Mesodermal cell (in vitro differentiated cells): ENCODE data around the gene GPD2.

Experiments used
- H3K27ac ChIP-seq: 2 replicates; pipeline ENCODE4 v1.7.0; 2013; ENCODE audit warnings: mild to moderate bottlenecking, low read depth, low read length, moderate library complexity; ENCODE audit not compliant: severe bottlenecking
- H3K36me3 ChIP-seq: 2 replicates; pipeline ENCODE4 v1.7.1; 2013; ENCODE audit warnings: mild to moderate bottlenecking, low read length, moderate library complexity; ENCODE audit not compliant: control insufficient read depth, insufficient read depth
- H3K4me1 ChIP-seq: one replicate; pipeline ENCODE4 v1.7.1; 2013; ENCODE audit warnings: mild to moderate bottlenecking, low read length; ENCODE audit not compliant: insufficient read depth, control insufficient read depth, poor library complexity, severe bottlenecking
- H3K4me3 ChIP-seq: 2 replicates; pipeline ENCODE4 v1.7.0; 2013; ENCODE audit warnings: low read length, control low read depth, mild to moderate bottlenecking; ENCODE audit not compliant: insufficient read depth, poor library complexity, severe bottlenecking; ENCODE audit errors: extremely low read depth
- H3K9me3 ChIP-seq: 2 replicates; pipeline ENCODE4 v1.7.1; 2013; ENCODE audit warnings: mild to moderate bottlenecking, low read length, moderate library complexity; ENCODE audit not compliant: control insufficient read depth
- WGBS, 2 experiments: methylation state at CpG; one replicate each; pipeline ENCODE4 v1.1.5; 2013; ENCODE audit warnings: missing lambda C conversion rate in 2 of 2; ENCODE audit not compliant: insufficient coverage in 2 of 2; 5-methylcytosine and 5-hydroxymethylcytosine counted together

Gene GPD2

DNA sequence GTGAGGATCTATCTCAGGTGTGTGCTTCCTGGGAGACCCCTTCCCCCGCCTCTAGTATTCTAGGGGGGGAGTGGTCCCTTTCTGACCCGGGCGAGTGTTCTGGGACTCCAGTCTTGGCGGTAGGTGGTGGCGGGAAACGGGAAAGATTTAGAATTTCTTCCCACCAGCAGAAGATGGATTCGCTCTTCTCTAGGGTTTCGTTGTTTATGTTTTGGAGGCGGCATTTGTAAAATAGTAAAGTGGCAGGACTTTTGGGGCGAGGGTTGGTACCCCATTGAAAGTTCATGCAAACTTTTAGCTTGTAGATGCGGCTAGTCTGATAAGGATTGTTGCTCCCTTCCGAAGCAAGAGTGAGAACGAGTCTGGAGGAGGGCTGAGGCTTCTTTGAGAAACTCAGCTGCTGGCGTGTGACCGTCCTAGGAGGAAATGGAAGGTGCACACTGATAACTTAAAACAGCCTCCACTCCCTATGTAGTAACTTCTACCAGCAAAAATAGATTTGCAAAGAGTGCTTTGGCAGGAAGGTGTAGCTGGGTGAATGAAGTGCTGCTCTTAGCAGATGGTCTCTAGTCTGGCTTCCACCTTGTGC lies 412 bp downstream of the GPD2 start:
- H3K36me3 ChIP-seq = no peaks in the 10 kb centered on the region
- peak overlapping the region; percentile 91 for H3K27ac ChIP-seq
- peaks cover 24% of the 10 kb centered on the region for H3K4me1 ChIP-seq
- peak overlapping the region; percentile 56 for H3K4me3 ChIP-seq
- 3 to 4% methylated on average over 6 to 7 of the region's 15 CpGs for WGBS, 2 experiments
- no peaks in the 10 kb centered on the region for H3K9me3 ChIP-seq

DNA sequence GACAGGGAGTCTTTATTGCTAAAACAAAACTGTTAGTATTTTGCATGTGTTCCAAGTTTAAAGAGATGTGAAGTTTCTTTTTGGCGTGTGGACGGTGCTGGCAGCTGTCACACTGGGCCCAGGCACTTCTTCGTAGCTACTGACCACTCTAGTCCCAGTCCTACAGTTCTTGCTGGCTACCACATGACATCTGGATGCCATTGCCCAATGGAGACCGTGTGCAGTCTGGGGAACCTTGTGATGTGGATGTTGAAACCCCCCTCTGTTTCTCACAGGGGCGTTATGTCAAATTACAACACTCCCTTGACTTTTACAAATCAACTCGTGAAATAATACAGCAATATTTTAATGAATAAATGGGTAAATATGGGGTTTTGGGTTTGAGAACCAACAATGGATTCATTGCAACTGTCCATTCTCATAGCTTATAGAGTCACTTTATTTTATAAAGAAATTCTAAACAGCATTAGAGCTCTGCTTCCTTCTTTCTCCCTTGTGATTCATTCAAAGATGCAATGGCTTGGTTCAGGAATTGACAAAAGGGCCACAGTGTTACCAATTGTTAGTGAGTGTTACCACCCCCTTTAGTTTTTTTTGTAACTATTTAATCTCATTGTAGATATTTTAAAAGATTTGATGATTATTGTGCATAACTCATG lies 1.2 kb downstream of the GPD2 start:
- 74 to 82% methylated on average over 3 of the region's 6 CpGs for WGBS, 2 experiments
- peak overlapping the region; percentile 56 for H3K4me3 ChIP-seq
- peaks cover 23% of the 10 kb centered on the region for H3K4me1 ChIP-seq
- no peak overlapping the region for H3K27ac ChIP-seq
- no peaks in the 10 kb centered on the region for H3K36me3 ChIP-seq
- no peaks in the 10 kb centered on the region for H3K9me3 ChIP-seq

DNA sequence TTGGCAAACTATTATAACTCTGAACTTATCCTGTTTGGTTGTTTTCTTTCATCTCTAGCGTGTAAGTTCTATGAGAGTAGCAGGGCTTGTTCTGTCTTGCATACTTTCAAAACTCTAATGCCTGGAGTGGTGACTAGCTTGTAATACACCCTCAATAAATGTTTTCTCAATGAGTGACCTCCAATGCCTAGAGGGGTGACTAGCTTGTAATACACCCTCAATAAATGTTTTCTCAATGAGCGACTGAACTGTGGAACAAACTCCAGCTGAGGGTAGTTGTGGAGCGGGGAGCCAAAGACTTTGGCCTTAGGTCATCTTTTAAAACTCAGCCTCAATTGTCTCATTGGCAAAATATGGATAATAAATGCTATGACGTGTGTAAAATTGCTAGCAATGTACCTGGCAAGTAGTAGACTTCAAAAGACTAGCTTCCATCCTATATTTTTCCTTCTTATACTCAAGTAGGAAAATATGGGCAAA lies 1.8 kb downstream of the GPD2 start:
- Histone ChIP-seq H3K4me1 (peaks cover 23% of the 10 kb centered on the region), H3K36me3 (no peaks in the 10 kb centered on the region), H3K4me3 (no peak overlapping the region), H3K27ac (no peak overlapping the region), H3K9me3 (no peaks in the 10 kb centered on the region)
- 80 to 85% methylated on average over 1 to 3 of the region's 4 CpGs for WGBS, 2 experiments

- Histone ChIP-seq H3K4me3 (no peak overlapping the region), H3K27ac (no peak overlapping the region), H3K9me3 (no peaks in the 10 kb centered on the region), H3K4me1 (peaks cover 4% of the 10 kb centered on the region), H3K36me3 (no peaks in the 10 kb centered on the region)
These were observed 6.9 kb downstream of the GPD2 start for GRCh38 chr2:156443089-156443488.

- H3K9me3 ChIP-seq = no peaks in the 10 kb centered on the region
- H3K4me1 ChIP-seq = peaks cover 4% of the 10 kb centered on the region
- H3K4me3 ChIP-seq = no peak overlapping the region
- WGBS, 2 experiments = 88 to 94% methylated on average over 3 to 4 of the region's 6 CpGs
- H3K36me3 ChIP-seq = no peaks in the 10 kb centered on the region
- H3K27ac ChIP-seq = no peak overlapping the region
These were observed 9.4 kb downstream of the GPD2 start for GRCh38 chr2:156445296-156446220.

- WGBS, 2 experiments = 100% methylated on average over 1 of the region's 1 CpG
- no peaks in the 10 kb centered on the region for H3K9me3 ChIP-seq
These were observed 11.6 kb downstream of the GPD2 start for GRCh38 chr2:156447761-156448160.

GRCh38 chr2:156448766-156449165 lies 12.6 kb downstream of the GPD2 start:
- Histone ChIP-seq H3K36me3 (no peaks in the 10 kb centered on the region), H3K9me3 (no peaks in the 10 kb centered on the region), H3K4me3 (no peak overlapping the region), H3K27ac (no peak overlapping the region), H3K4me1 (peaks cover 4% of the 10 kb centered on the region)
- 86 to 100% methylated on average over 1 of the region's 1 CpG for whole genome bisulfite sequencing, 2 experiments

More at GRCh38 chr2:156447761-156448160, 11.6 kb downstream of the GPD2 start:
- no peaks in the 10 kb centered on the region for H3K36me3 ChIP-seq
- no peak overlapping the region for H3K4me3 ChIP-seq
- no peak overlapping the region for H3K27ac ChIP-seq
- peaks cover 4% of the 10 kb centered on the region for H3K4me1 ChIP-seq

DNA sequence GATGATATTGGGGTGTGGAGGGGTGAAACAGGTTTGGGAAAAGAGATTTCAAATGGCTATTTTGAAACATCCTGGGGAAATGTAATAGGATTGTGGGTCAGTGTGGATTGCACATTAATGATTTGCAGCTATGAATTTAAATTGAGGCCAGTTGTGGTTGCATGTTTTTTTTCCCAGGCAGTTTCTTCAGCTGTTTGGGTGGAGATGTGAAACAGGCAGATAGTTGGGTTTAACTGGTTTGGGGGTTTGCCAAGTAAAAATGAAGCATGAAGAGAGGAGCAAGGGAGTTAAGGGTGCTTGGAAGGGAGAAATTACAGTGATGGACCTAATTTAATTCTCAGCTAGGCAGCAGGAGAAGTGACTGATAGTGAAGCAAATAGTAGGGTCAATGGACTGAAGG lies 16.8 kb downstream of the GPD2 start:
- Histone ChIP-seq H3K36me3 (no peaks in the 10 kb centered on the region), H3K4me3 (no peak overlapping the region), H3K9me3 (no peaks in the 10 kb centered on the region), H3K27ac (no peak overlapping the region), H3K4me1 (no peaks in the 10 kb centered on the region)

DNA sequence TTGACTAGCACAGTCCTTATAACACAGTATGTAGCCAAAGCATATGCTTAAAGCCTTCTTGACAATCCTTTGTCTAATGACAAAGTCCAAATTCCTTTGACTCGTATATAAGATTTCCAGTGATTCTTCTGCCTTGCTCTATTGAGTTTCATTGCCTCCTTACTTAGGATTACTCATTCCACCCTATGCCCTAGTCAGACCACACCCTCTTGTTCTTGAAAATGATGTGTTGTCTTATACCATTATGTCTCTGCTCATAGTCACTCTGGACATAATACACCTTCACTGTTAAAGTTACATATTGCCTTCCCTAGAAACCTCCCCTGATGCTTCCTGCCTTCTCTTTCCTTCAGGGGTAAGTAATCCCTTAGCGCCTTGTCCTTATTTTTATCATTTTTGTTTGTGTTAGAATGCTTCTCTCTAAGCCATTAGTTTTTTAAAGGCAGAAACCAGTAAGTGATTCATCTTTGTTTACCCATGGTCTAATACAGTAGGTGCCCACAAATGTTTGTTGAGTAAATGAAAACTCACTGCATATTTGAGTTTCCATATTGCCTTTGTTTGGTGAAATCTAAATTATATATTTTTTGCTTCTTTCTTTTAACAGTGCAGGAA lies 19.3 kb downstream of the GPD2 start:
- H3K4me1 ChIP-seq = no peaks in the 10 kb centered on the region
- no peaks in the 10 kb centered on the region for H3K36me3 ChIP-seq
- 82 to 100% methylated on average over 1 of the region's 2 CpGs for WGBS, 2 experiments
- H3K4me3 ChIP-seq = no peak overlapping the region
- no peaks in the 10 kb centered on the region for H3K9me3 ChIP-seq
- no peak overlapping the region for H3K27ac ChIP-seq

DNA sequence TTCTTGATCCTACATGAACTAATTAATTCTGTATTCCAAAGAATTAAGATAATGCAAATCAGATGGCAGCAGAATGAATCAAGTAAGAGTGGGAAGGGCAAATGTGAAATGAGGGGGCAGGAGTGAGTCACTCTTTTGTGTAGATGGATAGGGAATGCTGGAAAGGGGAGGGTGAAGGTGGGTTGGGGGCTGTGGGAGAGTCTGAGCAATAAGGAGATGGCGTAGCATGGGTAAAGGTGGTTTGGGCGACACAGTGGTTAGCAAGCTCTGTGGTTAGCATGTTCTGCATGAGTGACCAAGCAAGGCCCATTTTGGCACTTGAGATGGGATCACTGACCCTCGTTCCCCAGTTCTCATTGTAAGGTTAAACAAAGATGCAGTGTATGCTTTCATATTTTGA lies 20.4 kb downstream of the GPD2 start:
- Histone ChIP-seq H3K9me3 (no peaks in the 10 kb centered on the region), H3K4me1 (no peaks in the 10 kb centered on the region), H3K36me3 (no peaks in the 10 kb centered on the region), H3K4me3 (no peak overlapping the region), H3K27ac (no peak overlapping the region)
- WGBS, 2 experiments = 100% methylated on average over 2 to 3 of the region's 3 CpGs
